HG03521 (cell line): Measurements from ENCODE around the gene KRT17.

ENCODE experiments used
- ATAC-seq: cut with Tn5 transposase; IDR thresholded peaks from one replicate; pipeline ENCODE4 v1.9.1; 2021; ENCODE audit warnings: mild to moderate bottlenecking, moderate library complexity; ENCODE audit not compliant: unreplicated experiment

KRT17 gene

GRCh38 chr17:41624208-41625101 is at the start of gene KRT17:
TSS of gene KRT17 (minus strand) at chr17:41624575. CDS start at chr17:41624509, 66 bp downstream.
- no peak for ATAC-seq

DNA sequence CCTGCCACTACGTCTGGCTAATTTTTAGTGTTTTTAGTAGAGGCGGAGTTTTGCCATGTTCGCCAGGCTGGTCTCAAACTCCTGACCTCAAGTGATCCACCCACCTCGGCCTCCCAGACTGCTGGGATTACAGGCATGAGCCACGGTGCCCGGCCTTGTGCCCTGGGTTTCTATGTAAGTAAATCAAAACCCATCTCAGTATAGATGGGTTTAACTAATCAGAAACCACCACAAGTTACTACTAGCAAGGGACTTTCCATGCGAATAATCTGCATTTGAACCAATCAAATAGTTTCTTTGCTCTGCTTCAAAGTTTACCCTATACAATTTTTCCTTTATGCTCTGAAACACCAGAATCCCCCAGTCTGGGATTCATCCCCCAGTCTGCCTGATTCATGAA is 47.8 kb upstream of the KRT17 start:
- ATAC-seq = no peak

- no peak for ATAC-seq
Observed at GRCh38 chr17:41667280-41668041, 43.1 kb upstream of the KRT17 start.

DNA sequence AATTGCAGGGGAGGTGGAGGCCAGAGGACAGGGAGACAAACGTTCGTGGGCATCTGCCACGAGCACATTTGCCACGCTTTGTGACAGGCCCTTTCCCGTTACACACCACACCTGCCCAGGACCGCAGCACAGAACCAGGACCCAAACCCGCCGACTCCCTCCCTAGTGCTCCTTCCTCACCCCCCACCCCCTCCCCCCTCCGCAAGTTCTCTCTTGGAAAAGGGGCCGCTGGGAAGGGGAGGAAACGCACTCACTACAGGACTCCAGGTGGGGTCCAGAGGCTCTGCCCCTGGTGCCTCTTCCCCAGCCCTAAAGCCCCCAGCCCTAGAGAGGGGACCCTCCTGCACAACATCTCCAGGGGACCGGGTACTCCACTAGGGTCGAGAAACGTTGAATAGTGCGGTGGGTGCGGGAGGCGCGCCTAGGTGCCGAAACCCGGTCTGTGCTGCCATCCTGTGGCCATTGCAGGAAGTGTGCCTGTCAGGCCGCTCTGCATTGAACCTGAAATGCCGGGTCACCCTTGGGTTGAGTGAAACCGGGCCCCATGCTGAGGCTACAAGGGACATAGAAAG is 42.4 kb upstream of the KRT17 start:
- ATAC-seq = peak; percentile 42

GRCh38 chr17:41666237-41666641 is 41.9 kb upstream of the KRT17 start:
- ATAC-seq = peak; percentile 26

GRCh38 chr17:41665566-41666236 is 41.3 kb upstream of the KRT17 start:
- ATAC-seq = peak; percentile 57

- no peak for ATAC-seq
Observed at GRCh38 chr17:41664587-41665565, 40.5 kb upstream of the KRT17 start.

GRCh38 chr17:41664172-41664457 is 39.7 kb upstream of the KRT17 start:
- no peak for ATAC-seq

- no peak for ATAC-seq
Observed at GRCh38 chr17:41663451-41664171, 39.2 kb upstream of the KRT17 start.

DNA sequence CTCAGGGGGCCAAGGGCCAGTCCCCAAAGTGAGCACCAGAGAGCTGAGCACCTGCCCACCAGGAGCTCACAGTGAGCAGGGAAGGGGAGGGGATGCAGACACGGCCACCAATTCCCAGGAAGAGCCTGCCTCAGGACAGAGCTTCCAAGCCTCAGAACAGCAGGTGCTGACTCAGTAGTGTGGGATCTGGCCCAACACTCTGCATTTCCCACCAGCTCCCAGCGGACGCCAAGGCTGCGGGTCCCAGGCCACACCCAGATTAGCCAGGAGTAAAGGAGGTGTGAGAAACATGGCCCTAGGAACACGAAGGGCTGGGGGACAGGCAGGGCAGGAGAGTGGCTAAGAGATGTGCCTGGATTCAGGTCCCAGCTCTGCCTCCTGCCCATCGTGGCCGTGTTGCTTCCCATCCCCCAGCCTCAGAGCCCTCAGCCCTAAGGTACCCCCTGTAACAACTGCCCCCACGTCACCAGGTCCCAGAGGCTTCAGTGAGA is 35.9 kb upstream of the KRT17 start:
- no peak for ATAC-seq

DNA sequence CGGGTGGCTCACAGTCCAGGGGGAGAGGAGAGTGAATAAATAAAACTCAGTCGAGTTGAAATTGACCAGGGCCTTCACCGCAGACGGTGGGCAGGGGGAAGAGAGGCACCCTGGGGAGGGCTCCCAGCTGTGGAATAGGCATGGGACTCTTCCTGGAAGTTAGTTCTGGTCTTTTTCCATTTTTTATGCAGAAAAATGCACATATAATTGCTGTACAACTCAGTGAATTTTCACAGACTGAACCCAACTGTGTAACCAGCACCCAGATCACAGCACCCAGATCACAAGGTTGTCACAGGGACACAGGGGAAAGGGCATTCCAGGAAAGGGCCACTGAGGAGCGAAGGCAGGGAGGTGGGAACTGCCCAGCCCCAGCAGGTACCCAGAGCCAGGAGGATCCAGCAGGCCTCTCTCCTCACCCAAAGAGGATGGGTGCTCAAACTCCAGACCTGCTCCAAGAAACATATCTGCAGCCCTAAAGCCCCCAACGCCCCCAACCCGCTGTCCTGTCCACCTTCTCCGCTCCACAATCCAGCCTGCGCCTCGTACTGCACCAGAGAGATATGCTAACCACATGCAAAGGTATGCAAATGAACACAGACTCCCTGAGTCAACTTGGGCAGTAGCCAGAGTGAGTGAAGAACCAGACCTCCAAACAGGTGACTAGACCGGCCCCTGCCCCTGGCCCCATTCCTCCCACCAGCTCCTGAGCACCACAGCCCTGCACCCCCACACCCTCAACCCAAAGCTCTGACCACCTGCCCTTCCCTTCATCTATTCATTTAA is 35.2 kb upstream of the KRT17 start:
- ATAC-seq = no peak

DNA sequence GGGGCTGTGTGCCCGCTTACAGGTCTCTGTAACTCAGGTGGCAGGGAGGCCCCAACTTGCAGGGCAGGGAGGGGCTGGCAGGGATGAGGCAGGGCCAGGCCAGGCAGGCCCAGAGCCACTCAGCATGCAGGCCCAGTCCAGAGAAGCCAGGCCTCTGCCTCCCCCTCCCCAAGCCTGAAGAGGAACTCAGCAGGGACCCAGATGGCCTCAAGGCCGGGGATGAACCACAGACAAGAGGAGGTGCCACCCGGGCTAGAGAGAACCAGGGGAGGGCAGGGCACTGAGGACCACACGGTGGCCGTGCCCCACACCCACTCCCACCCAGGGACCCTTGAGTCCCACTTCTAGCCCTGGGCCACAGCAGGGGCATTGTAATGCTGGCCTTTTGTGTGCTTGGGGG is 34.5 kb upstream of the KRT17 start:
- no peak for ATAC-seq

- no peak for ATAC-seq
Observed at GRCh38 chr17:41657936-41658335, 33.6 kb upstream of the KRT17 start.

DNA sequence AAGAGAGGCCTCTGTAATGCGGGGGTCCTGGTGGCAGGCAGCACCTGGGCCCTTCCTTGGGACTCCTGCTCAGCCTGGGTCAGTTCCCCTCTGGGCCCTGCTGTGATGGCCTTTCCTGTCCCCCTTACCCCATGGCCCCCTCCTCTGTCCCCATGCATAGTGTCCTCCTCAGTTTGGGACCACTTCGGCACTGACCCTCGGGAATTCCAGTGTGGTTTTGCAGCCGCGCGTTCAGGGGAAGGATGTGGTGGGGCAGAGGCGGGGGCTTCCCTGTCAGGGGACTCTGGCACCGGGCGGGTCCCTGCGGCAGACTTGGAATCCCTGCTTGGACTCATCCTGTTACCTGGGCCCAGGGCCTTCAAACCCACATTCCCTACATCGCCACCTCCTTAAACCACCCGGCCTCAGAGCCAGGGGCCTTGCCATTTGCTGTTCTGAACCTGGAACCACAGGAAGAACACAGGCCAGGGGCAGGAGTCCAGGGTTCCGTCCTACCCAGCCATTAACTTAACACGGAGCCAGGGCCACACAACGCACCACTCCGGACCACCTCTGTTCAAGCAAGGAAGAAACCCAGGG is 32.9 kb upstream of the KRT17 start:
- ATAC-seq = no peak

GRCh38 chr17:41656249-41657023 is 32.1 kb upstream of the KRT17 start:
- ATAC-seq = no peak

GRCh38 chr17:41655611-41656111 is 31.3 kb upstream of the KRT17 start:
- no peak for ATAC-seq
